DOHH2 (cell line): ENCODE data around the gene SCGB1D2.

Experiments
- H3F3A ChIP-seq: fragments of 200-600 bp; sonication (generic), shearing (Covaris generic); 2 replicates; pipeline ENCODE4 v1.6.0; 2016; ENCODE audit warnings: antibody characterized with exemption, mild to moderate bottlenecking; ENCODE audit not compliant: control insufficient read depth, insufficient read depth
- H3K27ac ChIP-seq: fragments of 200-600 bp; sonication (generic); 2 replicates; pipeline ENCODE4 v1.5.1; 2014; ENCODE audit warnings: low read depth, mild to moderate bottlenecking, low read length, moderate library complexity
- H3K27me3 ChIP-seq: fragments of 200-600 bp; sonication (generic); 2 replicates; pipeline ENCODE4 v1.6.1; 2014; ENCODE audit warnings: mild to moderate bottlenecking, low read length, mixed read lengths; ENCODE audit not compliant: control insufficient read depth
- H3K36me3 ChIP-seq: fragments of 200-600 bp; sonication (generic); 2 replicates; pipeline ENCODE4 v1.6.1; 2014; ENCODE audit warnings: mild to moderate bottlenecking, low read length, moderate library complexity, mixed read lengths; ENCODE audit not compliant: control insufficient read depth
- H3K4me1 ChIP-seq: fragments of 200-600 bp; sonication (generic); 2 replicates; pipeline ENCODE4 v1.6.1; 2014; ENCODE audit warnings: mild to moderate bottlenecking, low read length, mixed read lengths; ENCODE audit not compliant: control insufficient read depth
- H3K4me2 ChIP-seq: fragments of 200-600 bp; sonication (generic); 2 replicates; pipeline ENCODE4 v1.6.0; 2014; ENCODE audit warnings: mild to moderate bottlenecking, low read length, moderate library complexity
- H3K4me3 ChIP-seq: fragments of 200-600 bp; sonication (generic); 2 replicates; pipeline ENCODE4 v1.5.1; 2014; ENCODE audit warnings: mild to moderate bottlenecking, low read length, mixed read lengths
- H3K79me2 ChIP-seq: fragments of 200-600 bp; sonication (generic); 2 replicates; pipeline ENCODE4 v1.6.1; 2014; ENCODE audit warnings: mild to moderate bottlenecking, low read length, mixed read lengths; ENCODE audit not compliant: control insufficient read depth
- H3K9me2 ChIP-seq: fragments of 200-600 bp; sonication (generic); replicated peaks from 2 replicates; pipeline ENCODE4 v1.6.1; 2014; ENCODE audit warnings: mild to moderate bottlenecking, low read length, mixed read lengths; ENCODE audit not compliant: control insufficient read depth
- H3K9me3 ChIP-seq: fragments of 200-600 bp; sonication (generic); 2 replicates; pipeline ENCODE4 v1.6.1; 2014; ENCODE audit warnings: antibody characterized with exemption, low read length, mixed read lengths; ENCODE audit not compliant: control insufficient read depth, insufficient read depth
- H4K20me1 ChIP-seq: fragments of 200-600 bp; sonication (generic); 2 replicates; pipeline ENCODE4 v1.6.0; 2014; ENCODE audit warnings: low read depth, mild to moderate bottlenecking, antibody characterized with exemption, low read length, moderate library complexity; ENCODE audit not compliant: control insufficient read depth, insufficient read depth
- CTCF ChIP-seq: fragments of 200-600 bp; sonication (generic); IDR thresholded peaks from one replicate; pipeline ENCODE4 v1.5.1; 2014; ENCODE audit warnings: antibody characterized with exemption, mild to moderate bottlenecking, low read depth, low read length; ENCODE audit not compliant: poor library complexity, severe bottlenecking
- EZH2phosphoT487 ChIP-seq: fragments of 200-600 bp; sonication (generic); IDR thresholded peaks from 2 replicates; pipeline ENCODE4 v1.6.1; 2017; ENCODE audit warnings: borderline replicate concordance, mild to moderate bottlenecking, antibody characterized with exemption, low read length, moderate library complexity, mixed read lengths

Gene SCGB1D2

GRCh38 chr11:62280452-62280851, 38.4 kb downstream of the SCGB1D2 start:
- no peaks in the 10 kb centered on the region for H3K4me1 ChIP-seq
- H3K4me3 ChIP-seq: no peak overlapping the region
- H3K9me3 ChIP-seq: no peaks in the 10 kb centered on the region
- H3K36me3 ChIP-seq: no peaks in the 10 kb centered on the region
- no peaks in the 10 kb centered on the region for H3F3A ChIP-seq
- no peaks in the 10 kb centered on the region for H4K20me1 ChIP-seq
- H3K4me2 ChIP-seq: no peak overlapping the region
- no peaks in the 10 kb centered on the region for H3K79me2 ChIP-seq
- no peaks in the 10 kb centered on the region; the same call in 1 of the 2 replicates for H3K27me3 ChIP-seq
- no peak overlapping the region for H3K27ac ChIP-seq
- TF ChIP-seq EZH2phosphoT487 (no peak), CTCF (no peak)
- H3K9me2 ChIP-seq: no peaks in the 10 kb centered on the region
